Fibroblast of pulmonary artery (primary cell): ENCODE measurements around the gene FCSK.

ENCODE experiments used
- DNase-seq: peaks from one replicate; pipeline ENCODE4 v3.0.0-alpha.2; 2010; ENCODE audit warnings: low read depth
- H3K4me3 ChIP-seq: replicated peaks from 2 replicates; pipeline ENCODE4 v1.5.1; 2011; ENCODE audit warnings: low read depth, mild to moderate bottlenecking, control low read depth, low read length, moderate library complexity
- TF ChIP-seq, protein P1 (sequence below): IDR thresholded peaks from 2 replicates; pipeline ENCODE4 v1.5.1; 2011; ENCODE audit warnings: mild to moderate bottlenecking, control low read depth, low read length, inconsistent platforms; ENCODE audit errors: missing control alignments

FCSK gene

DNA sequence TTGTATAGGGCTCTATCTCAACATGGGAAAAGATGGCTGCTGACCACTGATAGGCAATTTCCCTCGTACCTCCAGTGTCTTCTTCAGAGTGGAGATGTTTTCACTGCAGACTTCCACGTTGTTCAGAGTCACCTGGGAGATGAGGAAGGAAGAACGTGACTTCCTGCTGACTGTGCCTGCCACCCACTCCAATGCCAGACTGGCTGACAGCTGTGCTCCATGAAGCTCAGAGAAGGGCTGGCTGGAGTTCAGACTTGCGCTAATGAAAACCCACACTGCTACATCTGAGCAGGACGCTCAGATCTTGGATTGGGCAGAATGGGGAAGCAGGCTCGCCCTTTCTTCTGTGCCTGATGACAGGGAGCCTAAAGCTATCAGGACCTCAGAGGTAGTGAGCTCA, 35.9 kb downstream of the FCSK start:
- no peak for DNase-seq
- H3K4me3 ChIP-seq, result no peak overlapping the region
- TF ChIP-seq, protein P1, sequence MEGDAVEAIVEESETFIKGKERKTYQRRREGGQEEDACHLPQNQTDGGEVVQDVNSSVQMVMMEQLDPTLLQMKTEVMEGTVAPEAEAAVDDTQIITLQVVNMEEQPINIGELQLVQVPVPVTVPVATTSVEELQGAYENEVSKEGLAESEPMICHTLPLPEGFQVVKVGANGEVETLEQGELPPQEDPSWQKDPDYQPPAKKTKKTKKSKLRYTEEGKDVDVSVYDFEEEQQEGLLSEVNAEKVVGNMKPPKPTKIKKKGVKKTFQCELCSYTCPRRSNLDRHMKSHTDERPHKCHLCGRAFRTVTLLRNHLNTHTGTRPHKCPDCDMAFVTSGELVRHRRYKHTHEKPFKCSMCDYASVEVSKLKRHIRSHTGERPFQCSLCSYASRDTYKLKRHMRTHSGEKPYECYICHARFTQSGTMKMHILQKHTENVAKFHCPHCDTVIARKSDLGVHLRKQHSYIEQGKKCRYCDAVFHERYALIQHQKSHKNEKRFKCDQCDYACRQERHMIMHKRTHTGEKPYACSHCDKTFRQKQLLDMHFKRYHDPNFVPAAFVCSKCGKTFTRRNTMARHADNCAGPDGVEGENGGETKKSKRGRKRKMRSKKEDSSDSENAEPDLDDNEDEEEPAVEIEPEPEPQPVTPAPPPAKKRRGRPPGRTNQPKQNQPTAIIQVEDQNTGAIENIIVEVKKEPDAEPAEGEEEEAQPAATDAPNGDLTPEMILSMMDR, result no peak

DNA sequence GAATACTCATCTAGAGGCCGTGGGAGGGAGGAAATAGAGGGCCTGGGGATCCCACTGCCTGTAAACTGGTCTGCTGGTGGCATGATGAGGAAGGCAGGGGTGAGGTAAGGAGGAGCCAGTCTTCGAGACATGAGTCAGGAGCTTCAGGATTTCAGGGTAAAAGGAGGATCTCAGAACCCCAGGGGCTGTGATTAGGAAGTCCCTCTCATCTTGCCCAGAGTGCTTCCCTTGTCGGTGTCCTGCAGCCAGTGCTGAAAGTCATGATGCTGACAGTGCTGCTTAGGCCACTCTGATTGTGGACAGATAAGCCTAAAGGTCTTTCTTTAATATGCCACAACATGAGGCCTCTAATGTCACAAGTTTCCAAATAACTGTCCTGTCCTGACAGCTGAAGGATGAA, 39.4 kb downstream of the FCSK start:
- H3K4me3 ChIP-seq, result no peak overlapping the region
- TF ChIP-seq, protein P1, result no peak
- DNase-seq, result no peak

DNA sequence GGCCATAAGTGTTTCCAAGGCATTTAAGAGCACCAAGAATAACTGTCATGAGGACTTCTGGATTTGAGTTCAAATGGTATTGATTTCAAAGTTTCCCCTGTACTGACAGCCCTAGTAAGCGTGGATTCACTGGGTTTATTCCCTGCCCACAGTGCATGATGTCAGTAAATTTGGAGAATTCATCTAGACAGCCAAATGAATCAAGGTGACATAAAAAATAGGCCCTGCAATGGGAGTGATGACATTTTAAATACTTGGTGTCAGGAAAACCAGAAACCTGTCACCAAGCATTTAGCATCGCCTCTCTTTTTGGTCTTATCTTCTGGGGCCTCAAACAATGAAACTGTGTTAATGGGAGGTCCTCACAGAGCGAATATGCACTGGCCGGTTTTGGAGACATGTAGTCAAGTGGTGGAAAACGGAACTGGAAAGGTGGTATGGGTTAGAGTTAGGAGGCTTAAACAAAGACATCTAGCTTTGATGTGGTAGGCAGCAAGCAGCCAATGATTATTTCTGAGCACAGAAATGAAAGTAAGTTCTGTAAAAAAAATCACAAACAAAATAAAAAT, 39.9 kb downstream of the FCSK start:
- no peak overlapping the region for H3K4me3 ChIP-seq
- no peak for DNase-seq
- TF ChIP-seq, protein P1, result no peak

DNA sequence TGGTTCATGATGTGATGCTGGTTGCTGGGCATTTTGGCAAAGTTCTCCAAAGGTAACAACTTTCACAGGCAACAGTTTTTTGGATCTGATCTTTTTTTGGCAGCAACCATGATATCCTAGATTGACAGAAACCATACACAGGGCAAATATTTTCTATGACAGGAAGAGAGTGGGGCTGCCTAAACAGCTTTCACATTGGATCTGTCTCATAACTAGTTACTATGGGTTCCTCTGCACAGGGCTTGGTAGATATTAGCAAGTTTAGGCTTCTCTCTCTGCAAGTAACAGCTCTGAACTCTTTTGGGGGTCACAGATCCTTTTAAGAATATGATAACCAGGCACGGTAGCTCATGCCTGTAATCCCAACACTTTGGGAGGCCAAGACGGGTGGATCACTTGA, 40.4 kb downstream of the FCSK start:
- TF ChIP-seq, protein P1, result no peak
- DNase-seq, result no peak
- H3K4me3 ChIP-seq, result no peak overlapping the region

DNA sequence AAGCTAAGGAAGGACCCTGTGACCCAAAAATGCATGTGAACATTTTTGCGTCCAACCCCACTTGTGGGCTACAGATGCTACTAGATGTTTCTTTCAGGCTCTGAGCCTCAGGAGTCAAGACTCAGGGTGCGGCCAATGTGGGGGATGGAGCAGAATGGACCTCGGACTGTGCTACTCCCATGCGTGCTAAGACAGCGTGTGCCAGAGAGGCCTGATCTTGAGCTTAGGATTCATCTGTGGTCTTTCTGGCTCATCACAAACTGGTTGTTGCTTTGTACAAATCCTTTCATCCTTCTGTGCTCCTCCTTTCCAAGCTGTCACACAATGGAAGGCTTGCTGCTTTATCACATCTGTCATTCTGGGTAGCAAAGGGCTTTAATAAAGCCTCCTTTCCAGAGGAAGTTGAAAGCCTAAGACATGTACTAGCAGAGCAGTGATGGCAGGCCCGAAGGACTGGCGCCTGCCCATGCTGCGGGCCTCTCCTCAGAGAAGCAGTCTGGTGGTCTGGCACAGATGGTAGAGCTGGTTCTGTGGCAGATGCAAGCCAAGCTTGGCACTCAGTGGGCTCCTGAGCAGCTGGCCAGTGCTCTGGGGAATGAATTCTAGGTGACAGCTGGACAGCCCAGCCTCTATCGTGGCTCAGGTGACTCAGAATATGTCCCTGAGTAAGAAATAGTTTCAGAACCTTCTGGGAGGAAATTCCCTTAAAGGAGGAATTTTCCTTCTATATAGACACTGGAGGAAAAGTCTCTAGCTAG, 41.2 kb downstream of the FCSK start:
- no peak for DNase-seq
- H3K4me3 ChIP-seq, result no peak overlapping the region
- TF ChIP-seq, protein P1, result no peak

DNA sequence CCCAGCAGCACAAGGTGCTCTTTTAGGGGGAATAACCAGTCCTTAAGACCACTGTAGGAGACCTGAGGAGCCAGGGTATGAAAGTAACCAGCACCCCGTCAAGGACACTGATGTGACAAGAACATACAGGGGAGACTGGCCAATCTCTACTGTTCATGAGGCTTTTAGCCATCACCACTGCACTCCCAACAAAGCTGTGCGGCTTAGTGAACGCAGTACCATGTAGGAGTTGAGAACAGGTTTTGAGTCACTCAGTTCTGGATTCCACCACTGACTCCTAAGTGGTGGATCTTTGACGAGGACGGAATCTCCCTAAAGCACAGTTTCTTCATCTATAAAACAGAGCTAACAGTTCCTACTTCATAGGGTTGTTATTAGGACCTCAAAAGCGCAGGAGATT, 42.1 kb downstream of the FCSK start:
- H3K4me3 ChIP-seq, result no peak overlapping the region
- TF ChIP-seq, protein P1, result no peak
- DNase-seq, result no peak

DNA sequence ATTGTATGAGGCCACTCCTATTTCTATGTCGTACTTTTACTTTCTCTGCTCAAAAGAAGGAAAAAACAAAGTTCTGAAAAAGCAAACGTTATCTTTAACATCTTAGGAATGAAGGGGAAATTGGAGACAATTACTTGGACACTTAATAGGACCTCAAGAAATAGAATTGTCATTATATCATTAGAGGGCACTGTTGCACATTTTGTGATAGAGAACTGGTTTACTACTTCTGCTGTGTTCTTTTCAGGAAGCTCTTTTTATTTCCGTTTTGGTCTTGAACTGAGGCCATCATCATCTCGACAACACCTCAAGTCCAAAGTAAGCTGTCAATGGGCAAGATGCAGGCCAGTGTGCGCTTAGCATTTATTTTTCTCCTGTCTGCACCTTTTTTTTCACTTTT, 54.4 kb downstream of the FCSK start:
- DNase-seq, result peak; percentile 22
- TF ChIP-seq, protein P1, result peak; percentile 15
- no peak overlapping the region for H3K4me3 ChIP-seq
